GOT3 (cell line): ENCODE results near the gene SCN1A.

Experiments used
- DNase-seq: peaks from one replicate; lab custom pipeline; 2025; ENCODE audit warnings: mixed read lengths; lab: John Stamatoyannopoulos, UW

The SCN1A gene

GRCh38 chr2:165970663-165971062 lies 157.2 kb downstream of the SCN1A start:
- no peak for DNase-seq

GRCh38 chr2:165969227-165969626 lies 158.6 kb downstream of the SCN1A start:
- no peak for DNase-seq

GRCh38 chr2:165967746-165968145 lies 160.1 kb downstream of the SCN1A start:
- no peak for DNase-seq

GRCh38 chr2:165961818-165962217 lies 166.0 kb downstream of the SCN1A start:
- no peak for DNase-seq

- no peak for DNase-seq
Observed at GRCh38 chr2:165959371-165959770, 168.4 kb downstream of the SCN1A start.

GRCh38 chr2:165958313-165958960 lies 169.4 kb downstream of the SCN1A start:
- no peak for DNase-seq

- no peak for DNase-seq
Observed at GRCh38 chr2:165957030-165957675, 170.7 kb downstream of the SCN1A start.

- peak; percentile 85 for DNase-seq
Observed at GRCh38 chr2:165953655-165954606, 173.9 kb downstream of the SCN1A start, which contains the start of gene TTC21B. TTC21B (minus strand) TSS chr2:165953776; CDS start chr2:165953705, 71 bp downstream.

- DNase-seq: no peak
Observed at GRCh38 chr2:165953306-165953654, 174.5 kb downstream of the SCN1A start.

GRCh38 chr2:165952741-165953211 lies 175.0 kb downstream of the SCN1A start:
- DNase-seq: no peak

GRCh38 chr2:165952085-165952484 lies 175.7 kb downstream of the SCN1A start:
- DNase-seq: no peak

- no peak for DNase-seq
Observed at GRCh38 chr2:165950438-165950837, 177.4 kb downstream of the SCN1A start.

GRCh38 chr2:165941827-165942226 lies 186.0 kb downstream of the SCN1A start:
- DNase-seq: no peak

GRCh38 chr2:165938237-165938636 lies 189.6 kb downstream of the SCN1A start:
- no peak for DNase-seq
